ENCODE results near the gene ELK3.

ELK3 gene

GRCh38 chr12:96239711-96240635 is 45.8 kb downstream of the ELK3 start:
- no peaks in the 10 kb centered on the region for H3K9me3 ChIP-seq (ENCODE audit: control insufficient read depth, insufficient read depth, low read depth, low read length)
- no peak overlapping the region for H3K27ac ChIP-seq (ENCODE audit: extremely low read depth, low read depth, low read length)
- H3K4me1 ChIP-seq (ENCODE audit: control insufficient read depth, insufficient read depth, low read length), result no peaks in the 10 kb centered on the region
- no peak for TF ChIP-seq ZNF169 (tag by site-specific recombination; IDR thresholded peaks at IDR 0.05)
- TF ChIP-seq HIC1 (tag by site-specific recombination; IDR thresholded peaks at IDR 0.05), result no peak
- TF ChIP-seq ZNF311 (tag by site-specific recombination; IDR thresholded peaks at IDR 0.05; ENCODE audit: borderline replicate concordance), result no peak
- no peak for TF ChIP-seq EGR2 (tag by site-specific recombination; IDR thresholded peaks at IDR 0.05; ENCODE audit: low read depth)
- no peak for TF ChIP-seq KLF9 (tag by site-specific recombination; IDR thresholded peaks at IDR 0.05; ENCODE audit: low read depth)
- no peak overlapping the region for H3K4me3 ChIP-seq (ENCODE audit: low read depth, low read length)
- no peaks in the 10 kb centered on the region for H3K36me3 ChIP-seq (ENCODE audit: control insufficient read depth in 2 of 2, insufficient read depth in 1 of 2, low read length in 2 of 2)
- CTCF ChIA-PET, result interaction anchor here (0.6 to 1.5 kb wide), 4 partner anchors 24 to 173 kb away, joined by 3 to 5 read pairs (median 4); no protein-coding TSS in a partner anchor
- POLR2A ChIA-PET, result interaction anchor here (0.6 kb wide), 1 partner anchor 269 kb away, joined by 9 read pairs; no protein-coding TSS in a partner anchor

GRCh38 chr12:96240656-96241055 is 46.5 kb downstream of the ELK3 start:
- Histone ChIP-seq H3K9me3 (ENCODE audit: control insufficient read depth, insufficient read depth, low read depth, low read length) (no peaks in the 10 kb centered on the region), H3K4me1 (ENCODE audit: control insufficient read depth, insufficient read depth, low read length) (no peaks in the 10 kb centered on the region), H3K36me3 (ENCODE audit: control insufficient read depth in 2 of 2, insufficient read depth in 1 of 2, low read length in 2 of 2) (no peaks in the 10 kb centered on the region), H3K27ac (ENCODE audit: extremely low read depth, low read depth, low read length) (no peak overlapping the region), H3K4me3 (ENCODE audit: low read depth, low read length) (no peak overlapping the region)
- POLR2A ChIA-PET, result interaction anchor here (0.6 kb wide), 1 partner anchor 269 kb away, joined by 9 read pairs; no protein-coding TSS in a partner anchor
- TF ChIP-seq ZNF596 (tag by site-specific recombination; IDR thresholded peaks at IDR 0.05), result no peak
- TF ChIP-seq OVOL3 (tag by site-specific recombination; IDR thresholded peaks at IDR 0.05), result no peak
- TF ChIP-seq PRDM6 (tag by site-specific recombination; IDR thresholded peaks at IDR 0.05), result no peak
- no peak for TF ChIP-seq ZNF184 (tag by site-specific recombination; IDR thresholded peaks at IDR 0.05)
- no peak for TF ChIP-seq ZNF792 (tag by site-specific recombination; IDR thresholded peaks at IDR 0.05)
- no peak for TF ChIP-seq ZNF518A (tag by site-specific recombination; conservative IDR thresholded peaks at IDR 0.05; ENCODE audit: low read depth)
- TF ChIP-seq ZNF274 (IDR thresholded peaks at IDR 0.05; ENCODE audit: low read length), result no peak
- TF ChIP-seq ZNF274 (tag by site-specific recombination; IDR thresholded peaks at IDR 0.05; ENCODE audit: borderline replicate concordance), result no peak
- no peak for TF ChIP-seq ZNF398 (tag by site-specific recombination; IDR thresholded peaks at IDR 0.05)
- no peak for TF ChIP-seq HOXA7 (CRISPR knock-in tag; IDR thresholded peaks at IDR 0.05; ENCODE audit: borderline replicate concordance)
- TF ChIP-seq ZNF391 (tag by site-specific recombination; IDR thresholded peaks at IDR 0.05; ENCODE audit: borderline replicate concordance, low read depth), result no peak
- TF ChIP-seq ZNF513 (tag by site-specific recombination; IDR thresholded peaks at IDR 0.05), result no peak
- TF ChIP-seq ZNF354C (tag by site-specific recombination; IDR thresholded peaks at IDR 0.05; ENCODE audit: borderline replicate concordance, low read depth), result no peak
- CTCF ChIA-PET, result interaction anchor here (0.6 to 1.1 kb wide), 3 partner anchors 24 to 174 kb away, joined by 3 to 4 read pairs (median 3); no protein-coding TSS in a partner anchor

All from HEK293 (cell line).